Heart right ventricle (tissue), 16 donors: ENCODE data around the gene SDHAF2. TPM values are rescaled to one million over a fixed set of nuclear protein-coding genes. Genes with fewer than 3 reads are reported as not detected.

Experiments used
- ATAC-seq, 8 donors: fragments of 200-7000 bp; cut with Tn5 transposase; one replicate each; pipeline ENCODE4 v1.9.1; 2020; ENCODE audit warnings: mild to moderate bottlenecking in 8 of 8, moderate library complexity in 8 of 8, moderate number of reproducible peaks in 1 of 8
- DNase-seq, 2 donors: peaks; one replicate each; pipeline ENCODE4 v3.0.0-alpha.2; 2020
- H3K27ac ChIP-seq, 10 donors: fragments of 200-600 bp; sonication (generic) in 2 of 10; one replicate each; pipeline versions ENCODE4 v1.5.0 to v1.8.0; 2020 to 2022; ENCODE audit warnings: mild to moderate bottlenecking in 3 of 10
- H3K27me3 ChIP-seq, 7 donors: fragments of 200-600 bp; one replicate each; pipeline ENCODE4 v1.8.0; 2021 to 2022; ENCODE audit warnings: mild to moderate bottlenecking in 2 of 7
- H3K36me3 ChIP-seq, 9 donors: fragments of 200-600 bp; sonication (generic) in 1 of 9; one replicate each; pipeline versions ENCODE4 v1.5.0 to v1.8.0; 2020 to 2022; ENCODE audit warnings: mild to moderate bottlenecking in 2 of 9
- H3K4me1 ChIP-seq, 9 donors: fragments of 200-600 bp; sonication (generic) in 1 of 9; one replicate each; pipeline versions ENCODE4 v1.5.0 to v1.8.0; 2020 to 2022; ENCODE audit warnings: mild to moderate bottlenecking in 4 of 9
- H3K4me3 ChIP-seq, 10 donors: fragments of 200-600 bp; sonication (generic) in 2 of 10; one replicate each; pipeline versions ENCODE4 v1.5.0 to v1.8.0; 2020 to 2022; ENCODE audit warnings: mild to moderate bottlenecking in 7 of 10, moderate library complexity in 2 of 10
- H3K9me3 ChIP-seq, 11 donors: fragments of 200-600 bp in 10 of 11; sonication (generic) in 2 of 11; one replicate each; pipeline versions ENCODE4 v1.5.0 to v1.8.0; 2013 to 2022; ENCODE audit warnings: mild to moderate bottlenecking in 2 of 11, control low read depth in 1 of 11, moderate library complexity in 1 of 11
- WGBS, 2 donors: extraction: QIAGEN DNeasy Blood & Tissue Kit; methylation state at CpG; one replicate each; pipeline ENCODE4 v1.1.7; 2013; ENCODE audit warnings: inconsistent platforms in 1 of 2; 5-methylcytosine and 5-hydroxymethylcytosine counted together
- intact Hi-C, 10 donors: fragments of 100-400 bp; cut with DNase I; formaldehyde crosslinking; loops; one replicate each; pipeline versions ENCODE4 v1.11.1 to v1.14.2; 2022
- polyA plus RNA-seq, 2 donors: library from polyadenylated mRNA; stranded (reverse); fragments of 200-250 nt; gene quantifications; one replicate each; pipeline ENCODE4 v1.2.3, GENCODE V29; 2013
- total RNA-seq, 10 donors: library from RNA; stranded (reverse); fragmentation: NEBNext Ultra II Directional in 3 of 10; extraction: Animal tissue kit (Norgen Biotek cat#: 25700) in 3 of 10; gene quantifications; one replicate each; pipeline versions ENCODE4 v1.2.1 to v1.2.4, GENCODE V29; 2021 to 2023
- TF ChIP-seq, protein P1 (sequence below), 9 donors: fragments of 200-600 bp; sonication (generic) in 2 of 9; IDR thresholded peaks; one replicate each; pipeline versions ENCODE4 v1.5.0 to v1.8.0; 2021 to 2022; ENCODE audit warnings: antibody characterized with exemption in 9 of 9, mild to moderate bottlenecking in 5 of 9, moderate library complexity in 1 of 9
- donor health status: Arrhythmogenic right ventricular cardiomyopathy.
- donor health status: ischemic (EF 13 %, LVEDD 7.1; RV severe dilation, severe dysfunction).
- donor health status: healthy with polysubstance abuse.
- donor health status: DM: no; HTN: yes; CAD: no.
- donor health status: DM: no; HTN: no; CAD: no.
- donor health status: ischemic (EF 25% LVEDD 6.9; RV normal size, moderate dysfunction).
- donor health status: ischemic (EF 25% LVEDD 5.7; RV mildly dilated, moderate dysfunction).
- donor health status: healthy.
- donor health status: DM: yes; HTN: yes; CAD: no.
- donor health status: Ischemic cardiomyopathy.
- donor health status: ischemic (EF 35%, LVEDD 5.7; RV mildly dilated, moderate dysfunction).
- donor health status: nonischemic (EF 11% LVEDD 7.7; RV severe dilation, severe dysfunction).
- donor health status: DM: yes; HTN: yes; CAD: no.
- donor health status: PGD.
- donor health status: ischemic (EF 29% LVEDD 5.4; RV normal size, mild dysfunction).
- donor health status: nonischemic (EF 23%, LVEDD 6.1; RV moderate dilation, normal function).

SDHAF2 gene
- total and polyA plus RNA-seq, 12 donors = 24.4 to 56.1 (median 33.9) TPM

- 87 to 91% methylated on average over 6 of the region's 6 CpGs for WGBS, 2 donors
- intact Hi-C loops = loop anchor here in 1 of 10 donors (10.0 kb wide), 1 partner anchor 89 kb away; no protein-coding TSS in a partner anchor
- TF ChIP-seq, protein P1, sequence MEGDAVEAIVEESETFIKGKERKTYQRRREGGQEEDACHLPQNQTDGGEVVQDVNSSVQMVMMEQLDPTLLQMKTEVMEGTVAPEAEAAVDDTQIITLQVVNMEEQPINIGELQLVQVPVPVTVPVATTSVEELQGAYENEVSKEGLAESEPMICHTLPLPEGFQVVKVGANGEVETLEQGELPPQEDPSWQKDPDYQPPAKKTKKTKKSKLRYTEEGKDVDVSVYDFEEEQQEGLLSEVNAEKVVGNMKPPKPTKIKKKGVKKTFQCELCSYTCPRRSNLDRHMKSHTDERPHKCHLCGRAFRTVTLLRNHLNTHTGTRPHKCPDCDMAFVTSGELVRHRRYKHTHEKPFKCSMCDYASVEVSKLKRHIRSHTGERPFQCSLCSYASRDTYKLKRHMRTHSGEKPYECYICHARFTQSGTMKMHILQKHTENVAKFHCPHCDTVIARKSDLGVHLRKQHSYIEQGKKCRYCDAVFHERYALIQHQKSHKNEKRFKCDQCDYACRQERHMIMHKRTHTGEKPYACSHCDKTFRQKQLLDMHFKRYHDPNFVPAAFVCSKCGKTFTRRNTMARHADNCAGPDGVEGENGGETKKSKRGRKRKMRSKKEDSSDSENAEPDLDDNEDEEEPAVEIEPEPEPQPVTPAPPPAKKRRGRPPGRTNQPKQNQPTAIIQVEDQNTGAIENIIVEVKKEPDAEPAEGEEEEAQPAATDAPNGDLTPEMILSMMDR (IDR thresholded peaks at IDR 0.05) = no peak
- H3K4me1 ChIP-seq = peaks cover 14 to 43% (median 27%) of the 10 kb centered on the region in 9 donors
- H3K36me3 ChIP-seq = no peaks in the 10 kb centered on the region
- DNase-seq (no peak), ATAC-seq (no peak)
- peaks cover 0 to 4% (median 0%) of the 10 kb centered on the region in 11 donors for H3K9me3 ChIP-seq
- no peak overlapping the region for H3K27ac ChIP-seq
- H3K4me3 ChIP-seq = no peak overlapping the region
- no peaks in the 10 kb centered on the region for H3K27me3 ChIP-seq
These were observed 56.2 kb downstream of the SDHAF2 start for GRCh38 chr11:61486011-61486620.

- Histone ChIP-seq H3K36me3 (no peaks in the 10 kb centered on the region), H3K27me3 (no peaks in the 10 kb centered on the region), H3K4me3 (no peak overlapping the region), H3K27ac (peak overlapping the region in 1 of 10 donors; percentile 5), H3K4me1 (peaks cover 12 to 36% (median 23%) of the 10 kb centered on the region in 9 donors), H3K9me3 (peaks cover 0 to 4% (median 0%) of the 10 kb centered on the region in 11 donors)
- intact Hi-C loops = loop anchor here in 1 of 10 donors (10.0 kb wide), 1 partner anchor 88 kb away; no protein-coding TSS in a partner anchor
- ATAC-seq (no peak), DNase-seq (no peak)
- TF ChIP-seq, protein P1 (IDR thresholded peaks at IDR 0.05) = no peak
- 92 to 94% methylated on average over 5 of the region's 5 CpGs for WGBS, 2 donors
These were observed 56.9 kb downstream of the SDHAF2 start for GRCh38 chr11:61486779-61487178.

DNA sequence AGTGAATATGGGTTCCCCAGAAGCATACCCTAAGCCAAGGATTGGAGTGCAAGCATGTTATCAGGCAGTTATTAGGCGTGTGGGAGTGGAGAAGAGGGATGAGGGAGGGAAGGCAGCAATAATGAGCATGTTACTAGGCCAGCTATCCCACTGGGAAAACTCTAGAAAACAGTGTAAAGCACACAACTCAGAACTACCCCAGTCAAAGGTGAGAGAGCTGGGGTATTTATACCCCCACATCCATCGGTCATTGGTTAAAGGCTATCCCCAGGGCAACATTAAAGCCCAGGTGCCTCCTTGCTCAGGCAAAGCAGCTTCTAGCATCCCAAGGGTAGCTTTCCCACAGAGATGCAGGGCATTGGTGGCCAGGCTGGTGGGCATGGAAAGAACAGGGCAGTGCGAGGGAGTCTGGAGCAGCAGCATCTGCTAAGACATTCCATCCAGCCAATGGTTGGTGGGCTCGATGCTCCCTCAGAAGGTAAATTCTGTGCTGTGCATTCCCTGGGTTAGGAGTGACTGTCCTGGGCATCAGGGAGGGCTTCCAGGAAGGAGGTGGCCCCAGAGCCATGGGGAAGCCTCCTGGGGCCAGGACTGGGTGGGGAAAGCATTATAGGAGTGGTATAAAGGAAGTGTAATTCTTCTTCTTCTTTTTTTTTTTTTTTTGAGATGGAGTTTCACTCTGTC is 57.6 kb downstream of the SDHAF2 start:
- Histone ChIP-seq H3K27me3 (no peaks in the 10 kb centered on the region), H3K27ac (peak overlapping the region in 4 of 10 donors; percentile 15 to 80 (median 54)), H3K9me3 (peaks cover 0 to 4% (median 0%) of the 10 kb centered on the region in 11 donors), H3K4me3 (no peak overlapping the region), H3K4me1 (peaks cover 12 to 33% (median 21%) of the 10 kb centered on the region in 9 donors), H3K36me3 (no peaks in the 10 kb centered on the region)
- intact Hi-C loops = loop anchor here in 1 of 10 donors (10.0 kb wide), 1 partner anchor 87 kb away; no protein-coding TSS in a partner anchor
- WGBS, 2 donors = 96% methylated on average over 4 of the region's 4 CpGs
- no peak for DNase-seq
- ATAC-seq = no peak
- TF ChIP-seq, protein P1 (IDR thresholded peaks at IDR 0.05) = no peak

DNA sequence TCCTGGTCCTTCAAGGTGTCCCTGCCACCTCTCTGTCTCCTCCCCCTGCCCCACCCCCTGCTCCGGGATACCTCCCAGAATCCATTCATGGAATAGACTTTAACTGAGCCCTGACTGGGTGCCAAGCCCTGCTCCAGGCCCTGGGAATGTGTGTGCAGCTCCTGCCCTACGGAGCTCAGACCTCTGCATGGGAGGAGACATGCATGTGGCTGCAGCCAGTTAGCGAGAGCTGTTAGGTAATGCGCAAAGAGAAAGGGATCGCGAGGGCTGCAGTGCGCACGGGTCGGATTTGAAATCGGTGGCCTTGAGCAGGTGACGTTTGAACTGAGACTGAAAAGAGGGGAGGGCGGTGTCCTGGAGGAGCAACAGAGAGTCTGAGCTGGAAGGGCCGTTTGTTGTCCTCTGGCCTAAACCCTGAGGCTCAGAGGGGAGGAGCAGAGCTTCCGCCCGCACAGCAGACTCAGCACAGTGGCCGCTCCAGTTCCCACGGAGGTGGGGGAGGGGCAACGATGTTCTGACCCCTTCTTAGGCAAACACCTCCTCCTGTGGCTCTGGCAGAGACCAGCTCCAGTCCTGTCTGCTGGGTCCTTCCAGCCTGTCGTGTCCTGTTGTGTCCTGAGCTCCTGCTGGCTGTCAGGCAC is 58.8 kb downstream of the SDHAF2 start:
- WGBS, 2 donors = 39 to 40% methylated on average over 19 of the region's 19 CpGs
- Histone ChIP-seq H3K27ac (peak overlapping the region in 9 of 10 donors; percentile 26 to 80 (median 61)), H3K27me3 (no peaks in the 10 kb centered on the region), H3K9me3 (peaks cover 0 to 4% (median 0%) of the 10 kb centered on the region in 11 donors), H3K4me1 (peaks cover 12 to 33% (median 20%) of the 10 kb centered on the region in 9 donors), H3K4me3 (peak overlapping the region in 4 of 10 donors; percentile 2 to 22 (median 12)), H3K36me3 (no peaks in the 10 kb centered on the region)
- TF ChIP-seq, protein P1 (IDR thresholded peaks at IDR 0.05) = no peak
- peak; percentile 61 to 86 (median 78) for ATAC-seq
- peak; percentile 80 for DNase-seq
- intact Hi-C loops = loop anchor here in 1 of 10 donors (10.0 kb wide), 1 partner anchor 86 kb away; no protein-coding TSS in a partner anchor
